Esophagus muscularis mucosa (tissue), 3 donors: ENCODE data around the gene SLBP.

Experiments
- CTCF ChIP-seq, 3 experiments: fragments of 200-600 bp in 2 of 3; fragments of 450-650 bp in 1 of 3; sonication (generic) in 2 of 3; IDR thresholded peaks; one replicate each; pipeline ENCODE4 v1.5.1; 2017 to 2019; ENCODE audit warnings: antibody characterized with exemption in 3 of 3, mild to moderate bottlenecking in 2 of 3, moderate library complexity in 1 of 3
- POLR2AphosphoS5 ChIP-seq, 2 donors: sonication (generic); formaldehyde crosslinking; IDR thresholded peaks; one replicate each; pipeline ENCODE4 v1.6.1; 2017; ENCODE audit warnings: antibody characterized with exemption in 2 of 2

GRCh38 chr4:1695913-1696312 lies 16.2 kb downstream of the SLBP start:
- TF ChIP-seq CTCF (IDR thresholded peaks at IDR 0.05) (no peak), POLR2AphosphoS5 (IDR thresholded peaks at IDR 0.05) (no peak)
